GM21360 (cell line): ENCODE data around the gene SSTR5.

Experiments used
- ATAC-seq: cut with Tn5 transposase; IDR thresholded peaks from one replicate; pipeline ENCODE4 v1.9.1; 2021; ENCODE audit warnings: mild to moderate bottlenecking, moderate library complexity; ENCODE audit not compliant: unreplicated experiment

Gene SSTR5

GRCh38 chr16:1101133-1101532, 28.6 kb downstream of the SSTR5 start:
- no peak for ATAC-seq

GRCh38 chr16:1101573-1102332, 29.2 kb downstream of the SSTR5 start:
- no peak for ATAC-seq

- no peak for ATAC-seq
Observed at GRCh38 chr16:1102333-1102700, 29.8 kb downstream of the SSTR5 start.

- ATAC-seq, result no peak
Observed at GRCh38 chr16:1102921-1103635, 30.5 kb downstream of the SSTR5 start.

- ATAC-seq, result no peak
Observed at GRCh38 chr16:1103636-1103980, 31.1 kb downstream of the SSTR5 start.

DNA sequence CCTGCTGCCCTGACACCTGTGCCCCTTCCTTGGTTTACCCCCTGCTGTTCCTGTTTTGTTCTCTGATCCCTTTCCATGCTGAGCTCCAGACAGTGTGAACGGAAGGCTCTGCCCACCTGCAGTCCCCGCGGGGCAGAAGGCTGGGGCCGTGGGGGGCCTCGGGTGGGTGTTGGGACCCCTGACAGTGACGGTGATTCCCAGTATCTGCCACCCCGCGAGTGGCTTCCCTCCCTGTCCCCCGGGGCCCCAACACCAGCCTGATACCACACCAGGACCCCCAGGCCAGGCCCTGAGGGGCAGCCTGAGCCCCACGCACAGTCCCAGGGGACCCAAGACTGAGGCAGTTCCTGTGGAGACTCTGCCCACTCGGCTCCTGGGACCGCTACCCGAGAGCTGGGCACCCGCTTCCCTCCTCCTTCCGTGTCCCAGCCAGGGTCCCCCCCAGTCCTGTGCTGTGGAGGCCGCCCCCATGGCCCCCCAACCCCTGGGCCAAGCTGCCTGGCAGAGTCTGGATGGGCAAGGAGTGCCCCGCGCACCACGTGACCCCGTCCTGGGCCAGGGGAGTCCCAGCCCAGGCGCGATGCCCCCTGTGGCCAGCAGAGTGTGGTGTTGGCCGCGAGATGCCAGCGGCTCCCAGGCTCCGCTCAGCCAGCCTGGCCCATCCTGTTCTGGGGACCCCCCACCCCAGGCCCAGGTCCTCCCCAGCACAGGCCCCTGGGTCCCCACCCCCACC, 33.5 kb downstream of the SSTR5 start:
- no peak for ATAC-seq

GRCh38 chr16:1106659-1107058, 34.1 kb downstream of the SSTR5 start:
- no peak for ATAC-seq

DNA sequence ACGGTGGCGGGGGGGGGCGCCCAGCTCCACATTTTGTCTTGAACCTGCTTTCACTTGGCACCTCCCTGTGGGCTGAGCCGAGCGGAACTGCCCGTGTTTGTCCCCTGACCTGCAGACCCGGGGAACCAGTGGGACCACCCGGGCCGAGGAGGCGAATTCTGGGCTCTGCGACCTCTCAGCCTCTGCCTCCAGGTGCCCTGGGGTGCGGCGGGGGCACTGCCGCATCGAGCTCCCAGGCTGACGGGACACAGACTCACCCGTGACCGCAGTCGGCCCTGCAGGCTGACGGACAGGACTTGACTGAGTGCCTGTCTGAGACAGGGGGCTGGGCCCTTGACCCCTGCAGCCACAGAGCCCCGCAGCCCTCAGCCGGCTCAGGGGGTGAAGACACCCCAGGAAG, 34.6 kb downstream of the SSTR5 start:
- no peak for ATAC-seq

GRCh38 chr16:1107731-1108130, 35.2 kb downstream of the SSTR5 start:
- ATAC-seq, result no peak

GRCh38 chr16:1108299-1109252, 36.0 kb downstream of the SSTR5 start:
- ATAC-seq, result no peak

DNA sequence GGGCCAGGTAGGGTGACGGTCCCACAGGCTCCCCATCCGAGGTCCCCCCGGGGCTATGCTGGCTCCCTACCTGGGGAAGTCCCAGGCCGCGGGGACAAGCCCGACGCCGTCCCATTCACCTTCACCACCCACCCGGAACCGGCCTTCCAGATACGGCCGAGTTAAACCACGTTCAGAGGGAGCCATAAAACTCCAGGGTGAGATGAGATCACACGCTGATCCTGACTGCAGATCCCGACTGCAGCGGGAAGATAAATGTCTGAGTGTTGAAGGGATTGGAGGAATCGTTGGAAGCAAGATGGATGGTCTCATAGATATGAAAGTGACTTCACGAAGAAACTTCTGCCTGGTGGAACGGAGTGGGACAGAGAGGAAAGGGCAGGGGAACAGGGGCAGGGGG, 37.1 kb downstream of the SSTR5 start:
- no peak for ATAC-seq

- no peak for ATAC-seq
Observed at GRCh38 chr16:1112506-1113184, 40.1 kb downstream of the SSTR5 start.

DNA sequence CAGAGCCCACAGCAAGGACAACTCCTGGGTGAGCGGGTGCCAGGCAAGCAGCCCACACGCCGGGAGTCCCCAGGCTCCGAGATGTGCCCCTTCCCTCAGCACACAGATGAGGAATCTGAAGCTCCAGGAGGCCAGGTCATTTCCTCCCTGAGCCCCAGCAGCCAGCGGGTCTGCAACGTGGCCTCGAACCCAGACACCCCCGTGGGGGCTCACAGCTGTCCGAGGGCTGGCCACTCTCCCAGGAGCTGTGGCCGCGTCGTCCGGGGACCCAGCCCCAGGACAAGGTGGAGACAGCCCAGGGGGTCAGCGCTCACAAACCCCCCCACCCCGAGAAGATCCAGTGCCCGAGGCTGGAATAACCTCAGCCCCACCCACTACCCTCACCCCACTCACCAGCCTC, 40.9 kb downstream of the SSTR5 start:
- ATAC-seq, result no peak

GRCh38 chr16:1113889-1114526, 41.5 kb downstream of the SSTR5 start:
- no peak for ATAC-seq

DNA sequence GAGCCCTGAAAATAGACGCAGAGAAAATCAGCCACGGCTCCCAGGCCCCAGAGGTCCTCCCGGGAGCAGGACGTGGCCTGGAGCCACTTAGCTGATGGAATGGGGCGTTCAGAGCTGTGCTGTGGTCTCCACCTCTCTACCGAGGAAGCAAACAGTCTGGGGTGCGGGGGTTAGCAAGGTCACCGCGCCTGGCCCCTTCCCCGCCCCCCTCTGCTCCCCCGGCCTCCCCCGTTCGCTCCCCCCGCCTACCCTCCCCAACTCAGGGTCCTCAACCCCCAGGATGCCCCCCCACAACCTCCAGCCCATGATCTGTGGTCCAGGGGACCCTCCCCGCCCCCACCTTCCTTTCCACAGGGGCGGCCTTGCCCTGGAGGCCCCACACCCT, 44.1 kb downstream of the SSTR5 start:
- ATAC-seq, result no peak

DNA sequence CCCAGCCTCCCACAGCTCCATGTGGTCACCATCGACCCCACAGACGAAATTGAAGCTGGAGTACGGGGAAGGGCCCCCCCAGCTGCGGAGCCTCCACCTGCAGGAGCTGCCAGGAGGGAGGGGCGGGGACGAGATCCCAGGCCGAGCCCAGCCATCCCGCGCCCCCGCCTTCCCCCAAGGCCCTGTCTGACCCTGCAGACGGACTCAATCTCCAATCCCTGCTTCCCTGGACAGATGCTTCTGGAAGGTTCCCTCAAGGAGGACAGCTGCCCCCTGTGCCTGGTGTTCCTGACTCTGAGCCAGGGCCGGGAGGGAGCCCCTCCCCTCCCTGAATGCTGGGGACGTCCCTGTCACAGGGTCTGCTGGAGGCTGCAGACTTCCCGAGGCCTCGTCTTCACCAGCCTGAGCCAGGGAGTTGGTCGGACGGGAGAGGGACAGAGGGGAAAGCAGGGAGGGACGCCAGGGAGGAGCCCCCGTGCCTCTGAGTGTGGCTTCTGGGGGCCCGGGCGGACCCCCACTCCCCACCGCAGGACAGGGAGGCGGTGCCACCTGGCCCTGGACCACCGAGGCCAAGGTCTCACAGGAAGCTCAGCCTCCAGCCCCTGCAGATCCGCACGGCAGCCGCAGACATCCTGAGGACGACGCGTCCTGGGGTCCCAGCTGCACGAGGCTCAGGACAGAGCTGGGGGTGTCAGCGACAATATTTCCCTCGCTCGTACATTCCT, 44.8 kb downstream of the SSTR5 start:
- no peak for ATAC-seq

DNA sequence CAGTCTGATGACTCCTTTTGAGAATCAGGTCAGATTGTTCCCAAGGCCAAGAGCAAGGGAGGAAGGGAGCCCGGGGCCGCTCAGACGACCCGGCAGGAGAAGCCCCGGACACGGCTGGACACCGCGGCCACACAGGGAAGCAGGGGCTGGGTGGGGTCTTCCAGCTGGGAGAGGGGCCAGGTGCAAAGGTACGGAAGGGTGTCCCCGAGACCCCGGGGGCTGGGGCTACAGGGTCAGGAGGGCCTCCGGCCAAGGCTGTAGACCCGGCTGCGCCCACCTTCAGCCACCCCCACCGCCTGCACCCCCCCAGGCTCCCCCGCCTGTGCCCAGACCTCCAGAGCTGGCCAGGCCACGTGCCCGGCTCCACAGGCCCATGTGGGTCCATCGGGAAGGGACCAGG, 45.4 kb downstream of the SSTR5 start:
- ATAC-seq, result no peak

- ATAC-seq, result no peak
Observed at GRCh38 chr16:1119129-1119528, 46.6 kb downstream of the SSTR5 start.
